ENCODE measurements around the gene CA6. TPM values are rescaled to one million over a fixed set of nuclear protein-coding genes. Genes with fewer than 3 reads are reported as not detected.
"Not testable (repeated sequence)": the region's sequence is repeated elsewhere in the genome, so short reads cannot be mapped to it uniquely, and the experiment has no call there.

The CA6 gene
- not detected for polyA plus RNA-seq (2012; ENCODE audit: low read depth, missing spikeins)

DNA sequence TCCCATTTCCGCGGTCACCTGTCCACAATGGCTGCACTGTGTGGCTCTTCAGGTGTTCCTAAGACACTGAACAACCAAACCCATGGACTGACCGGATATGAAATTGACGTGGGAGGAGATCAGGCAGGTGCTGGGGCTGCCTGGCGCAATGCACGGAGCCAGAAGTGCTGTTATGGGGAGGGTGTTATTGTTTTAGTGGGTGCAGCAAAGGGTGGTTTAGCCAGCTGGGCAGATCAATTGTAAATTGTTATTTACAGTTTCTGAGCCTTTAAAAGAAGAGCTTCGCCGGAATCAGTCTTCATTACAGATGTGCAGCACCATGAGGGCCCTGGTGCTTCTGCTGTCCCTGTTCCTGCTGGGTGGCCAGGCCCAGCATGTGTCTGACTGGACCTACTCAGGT lies at the start of gene CA6:
TSS of gene CA6 (plus strand) at position 301 of the 400 bp plus-strand sequence. CDS start at position 320, 19 bp downstream.
- TF ChIP-seq PAX5 (IDR thresholded peaks at IDR 0.05; ENCODE audit: insufficient read depth, low read length, severe bottlenecking) (no peak), TAF1 (IDR thresholded peaks at IDR 0.05; ENCODE audit: low read depth, low read length) (no peak), POLR2A (IDR thresholded peaks at IDR 0.05; ENCODE audit: low read depth, low read length) (no peak), SPI1 (IDR thresholded peaks at IDR 0.05; ENCODE audit: low read depth, low read length) (no peak), POLR2AphosphoS5 (IDR thresholded peaks at IDR 0.05; ENCODE audit: low read depth, low read length) (no peak)
- DNase-seq (ENCODE audit: insufficient read length, low spot score) (no peak), FAIRE-seq (no peak)

DNA sequence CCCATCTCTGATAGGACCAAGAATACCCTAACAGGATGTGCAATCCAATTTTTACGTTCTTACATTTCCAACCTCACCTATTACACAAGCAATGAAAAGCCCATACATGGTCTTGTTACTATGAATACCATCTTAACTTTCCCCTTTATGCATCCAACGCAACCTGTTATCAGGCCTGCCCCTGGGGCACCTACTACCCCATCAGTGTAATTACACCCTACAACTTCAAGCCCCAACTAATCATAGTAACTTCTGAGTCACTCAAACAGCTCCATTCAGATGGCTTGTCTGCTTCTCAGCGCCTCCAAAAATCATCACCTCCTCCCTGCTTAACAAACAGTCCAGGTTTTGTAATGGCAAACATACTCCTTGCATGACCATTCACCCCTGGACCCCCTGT lies 48.9 kb upstream of the CA6 start:
- not testable (repeated sequence) for FAIRE-seq

DNA sequence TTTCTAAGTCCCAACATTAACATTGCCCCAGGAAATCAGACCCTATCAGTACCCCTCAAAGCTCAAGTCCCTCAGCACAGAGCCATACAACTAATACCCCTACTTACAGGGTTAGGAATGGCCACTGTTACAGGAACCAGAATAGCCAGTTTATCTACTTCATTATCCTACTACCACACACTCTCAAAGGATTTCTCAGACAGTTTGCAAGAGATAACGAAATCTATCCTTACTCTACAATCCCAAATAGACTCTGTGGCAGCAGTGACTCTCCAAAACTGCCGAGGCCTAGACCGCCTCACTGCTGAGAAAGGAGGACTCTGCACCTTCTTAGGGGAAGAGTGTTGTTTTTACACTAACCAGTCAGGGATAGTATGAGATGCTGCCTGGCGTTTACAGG lies 48.2 kb upstream of the CA6 start:
- not testable (repeated sequence) for FAIRE-seq; DNase-seq (ENCODE audit: insufficient read length, low spot score)

More for the DNA sequence above, 48.9 kb upstream of the CA6 start:
- not testable (repeated sequence) for DNase-seq (ENCODE audit: insufficient read length, low spot score)

DNA sequence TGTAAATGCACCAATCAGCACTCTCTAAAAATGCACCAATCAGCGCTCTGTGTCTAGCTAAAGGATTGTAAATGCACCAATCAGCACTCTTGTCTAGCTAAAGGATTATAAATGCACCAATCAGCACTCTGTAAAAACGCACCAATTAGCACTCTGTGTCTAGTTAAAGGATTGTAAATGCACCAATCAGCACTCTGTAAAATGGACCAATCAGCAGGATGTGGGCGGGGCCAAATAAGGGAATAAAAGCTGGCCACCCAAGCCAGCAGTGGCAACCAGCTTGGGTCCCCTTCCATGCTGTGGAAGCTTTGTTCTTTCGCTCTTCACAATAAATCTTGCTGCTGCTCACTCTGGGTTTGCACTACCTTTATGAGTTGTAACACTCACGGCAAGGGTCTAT lies 47.2 kb upstream of the CA6 start:
- FAIRE-seq; DNase-seq (ENCODE audit: insufficient read length, low spot score): not testable (repeated sequence)

DNA sequence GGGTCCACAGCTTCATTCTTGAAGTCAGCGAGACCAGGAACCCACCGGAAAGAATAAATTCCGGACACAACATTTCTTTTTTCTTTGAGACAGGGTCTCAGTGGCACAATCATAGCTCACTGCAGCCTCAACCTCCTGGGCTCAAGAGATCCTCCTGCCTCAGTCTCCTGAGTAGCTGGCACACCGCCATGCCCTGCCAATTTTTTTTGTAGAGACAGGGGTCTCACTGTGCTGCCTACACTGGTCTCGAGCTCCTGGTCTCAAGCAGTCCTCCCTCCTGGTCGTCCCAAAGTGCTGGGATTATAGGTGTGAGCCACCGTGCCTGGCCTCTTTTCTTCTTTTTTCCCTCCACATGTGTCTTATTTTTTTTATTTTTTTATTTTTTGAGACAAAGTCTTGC lies 46.6 kb upstream of the CA6 start:
- TF ChIP-seq POU2F2 (IDR thresholded peaks at IDR 0.05; ENCODE audit: low read depth, low read length) (no peak), PAX5 (IDR thresholded peaks at IDR 0.05; ENCODE audit: insufficient read depth, low read length, severe bottlenecking) (no peak), TAF1 (IDR thresholded peaks at IDR 0.05; ENCODE audit: low read depth, low read length) (no peak), POLR2A (IDR thresholded peaks at IDR 0.05; ENCODE audit: low read depth, low read length) (no peak), SPI1 (IDR thresholded peaks at IDR 0.05; ENCODE audit: low read depth, low read length) (no peak), POLR2AphosphoS5 (IDR thresholded peaks at IDR 0.05; ENCODE audit: low read depth, low read length) (no peak)
- DNase-seq (ENCODE audit: insufficient read length, low spot score) = no peak
- FAIRE-seq = no peak

DNA sequence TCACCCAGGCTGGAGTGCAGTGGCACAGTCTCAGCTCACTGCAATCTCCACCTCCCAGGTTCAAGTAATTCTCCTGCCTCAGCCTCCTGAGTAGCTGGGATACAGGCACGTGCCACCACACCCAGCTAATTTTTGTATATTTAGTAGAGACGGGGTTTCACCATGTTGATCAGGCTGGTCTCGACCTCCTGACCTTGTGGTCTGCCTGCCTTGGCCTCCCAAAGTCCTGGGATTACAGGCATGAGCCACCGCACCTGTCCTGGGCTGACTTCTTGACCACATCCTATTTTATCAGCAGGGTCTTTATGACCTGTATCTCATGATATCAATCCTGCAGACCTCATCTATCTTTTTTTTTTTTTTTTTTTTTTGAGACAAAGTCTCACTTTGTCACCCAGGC lies 45.0 kb upstream of the CA6 start:
- DNase-seq (ENCODE audit: insufficient read length, low spot score); FAIRE-seq: not testable (repeated sequence)

DNA sequence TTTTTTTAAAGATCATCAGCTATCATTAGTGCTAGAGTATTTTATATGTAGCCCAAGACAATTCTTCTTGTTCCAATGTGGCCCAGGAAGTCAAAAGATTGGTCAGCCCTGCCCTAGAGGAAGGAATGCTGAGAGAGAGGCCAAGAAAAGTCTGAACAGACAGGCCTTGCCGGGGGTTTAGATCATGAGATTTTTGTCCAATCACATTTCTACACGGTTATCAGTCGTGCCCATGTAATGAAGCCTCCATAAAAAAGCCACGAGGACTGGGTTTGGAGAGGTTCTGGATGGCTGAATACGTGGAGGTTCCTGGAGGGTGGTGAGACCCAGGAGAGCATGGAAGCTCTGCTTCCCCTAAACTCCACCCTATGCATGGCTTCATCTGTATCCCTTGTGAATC lies 42.9 kb upstream of the CA6 start:
- no peak for TF ChIP-seq POU2F2 (IDR thresholded peaks at IDR 0.05; ENCODE audit: low read depth, low read length)
- TF ChIP-seq SPI1 (IDR thresholded peaks at IDR 0.05; ENCODE audit: low read depth, low read length) = no peak
- TF ChIP-seq POLR2A (IDR thresholded peaks at IDR 0.05; ENCODE audit: low read depth, low read length) = no peak
- no peak for TF ChIP-seq TAF1 (IDR thresholded peaks at IDR 0.05; ENCODE audit: low read depth, low read length)
- no peak for TF ChIP-seq POLR2AphosphoS5 (IDR thresholded peaks at IDR 0.05; ENCODE audit: low read depth, low read length)
- no peak for TF ChIP-seq PAX5 (IDR thresholded peaks at IDR 0.05; ENCODE audit: insufficient read depth, low read length, severe bottlenecking)
- DNase-seq (ENCODE audit: insufficient read length, low spot score) (no peak), FAIRE-seq (no peak)

DNA sequence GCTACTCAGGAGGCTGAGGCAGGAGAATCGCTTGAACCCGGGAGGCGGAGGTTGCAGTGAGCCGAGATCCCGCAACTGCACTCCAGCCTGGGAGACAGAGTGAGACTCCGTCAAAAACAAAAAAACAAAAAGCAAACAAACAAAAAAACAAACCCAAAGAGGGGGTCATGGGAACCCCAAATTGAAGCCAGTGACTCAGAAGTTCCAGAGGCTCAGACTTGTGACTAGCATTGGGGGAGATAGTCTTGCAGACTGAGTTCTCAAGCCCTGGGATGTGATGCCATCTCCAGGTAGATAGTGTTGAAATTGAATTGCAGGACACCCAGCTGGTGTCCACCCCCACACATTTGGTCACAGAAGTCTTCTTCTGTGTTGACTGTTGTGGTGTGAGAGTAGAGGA lies 42.3 kb upstream of the CA6 start:
- TF ChIP-seq TAF1 (IDR thresholded peaks at IDR 0.05; ENCODE audit: low read depth, low read length) = no peak
- no peak for TF ChIP-seq POU2F2 (IDR thresholded peaks at IDR 0.05; ENCODE audit: low read depth, low read length)
- TF ChIP-seq POLR2A (IDR thresholded peaks at IDR 0.05; ENCODE audit: low read depth, low read length) = no peak
- no peak for TF ChIP-seq POLR2AphosphoS5 (IDR thresholded peaks at IDR 0.05; ENCODE audit: low read depth, low read length)
- no peak for TF ChIP-seq PAX5 (IDR thresholded peaks at IDR 0.05; ENCODE audit: insufficient read depth, low read length, severe bottlenecking)
- no peak for TF ChIP-seq SPI1 (IDR thresholded peaks at IDR 0.05; ENCODE audit: low read depth, low read length)
- DNase-seq (ENCODE audit: insufficient read length, low spot score) (no peak), FAIRE-seq (no peak)

DNA sequence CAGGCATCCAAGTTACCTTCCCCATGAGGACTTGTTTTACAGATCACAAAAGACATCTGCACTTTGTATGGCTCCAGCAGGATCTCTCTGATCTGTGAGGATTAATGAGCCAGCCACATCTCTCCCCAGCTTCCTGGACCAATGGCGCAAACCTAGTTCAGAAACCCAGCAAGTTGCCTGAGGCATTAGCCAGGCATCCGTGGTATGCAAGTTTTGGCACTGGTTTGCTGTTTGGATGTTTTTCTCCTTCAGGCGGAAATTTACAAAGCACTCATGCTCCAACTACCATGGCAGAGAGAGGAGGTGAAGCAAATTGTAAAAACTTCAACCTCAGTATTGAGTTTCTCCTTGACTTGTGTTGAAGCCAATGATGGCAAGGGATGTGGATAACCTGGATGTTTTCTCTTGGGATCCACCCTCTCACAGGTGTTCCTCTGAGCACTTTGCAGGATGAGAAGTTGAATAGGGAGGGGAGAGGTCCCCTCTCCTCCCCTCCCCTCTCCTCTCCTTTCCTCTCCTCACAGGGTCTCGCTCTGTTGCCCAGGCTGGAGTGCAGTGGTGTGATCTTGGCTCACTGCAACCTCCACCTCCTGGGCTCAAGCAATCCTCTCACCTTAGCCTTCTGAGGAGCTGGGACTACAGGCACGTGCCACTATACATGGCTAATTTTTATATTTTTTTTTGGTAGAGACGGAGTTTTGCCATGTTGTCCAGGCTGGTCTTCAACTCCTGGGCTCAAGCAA lies 41.6 kb upstream of the CA6 start:
- no peak for TF ChIP-seq POU2F2 (IDR thresholded peaks at IDR 0.05; ENCODE audit: low read depth, low read length)
- TF ChIP-seq POLR2A (IDR thresholded peaks at IDR 0.05; ENCODE audit: low read depth, low read length) = no peak
- no peak for TF ChIP-seq TAF1 (IDR thresholded peaks at IDR 0.05; ENCODE audit: low read depth, low read length)
- TF ChIP-seq POLR2AphosphoS5 (IDR thresholded peaks at IDR 0.05; ENCODE audit: low read depth, low read length) = no peak
- TF ChIP-seq PAX5 (IDR thresholded peaks at IDR 0.05; ENCODE audit: insufficient read depth, low read length, severe bottlenecking) = no peak
- no peak for TF ChIP-seq SPI1 (IDR thresholded peaks at IDR 0.05; ENCODE audit: low read depth, low read length)
- no peak for FAIRE-seq
- no peak for DNase-seq (ENCODE audit: insufficient read length, low spot score)

DNA sequence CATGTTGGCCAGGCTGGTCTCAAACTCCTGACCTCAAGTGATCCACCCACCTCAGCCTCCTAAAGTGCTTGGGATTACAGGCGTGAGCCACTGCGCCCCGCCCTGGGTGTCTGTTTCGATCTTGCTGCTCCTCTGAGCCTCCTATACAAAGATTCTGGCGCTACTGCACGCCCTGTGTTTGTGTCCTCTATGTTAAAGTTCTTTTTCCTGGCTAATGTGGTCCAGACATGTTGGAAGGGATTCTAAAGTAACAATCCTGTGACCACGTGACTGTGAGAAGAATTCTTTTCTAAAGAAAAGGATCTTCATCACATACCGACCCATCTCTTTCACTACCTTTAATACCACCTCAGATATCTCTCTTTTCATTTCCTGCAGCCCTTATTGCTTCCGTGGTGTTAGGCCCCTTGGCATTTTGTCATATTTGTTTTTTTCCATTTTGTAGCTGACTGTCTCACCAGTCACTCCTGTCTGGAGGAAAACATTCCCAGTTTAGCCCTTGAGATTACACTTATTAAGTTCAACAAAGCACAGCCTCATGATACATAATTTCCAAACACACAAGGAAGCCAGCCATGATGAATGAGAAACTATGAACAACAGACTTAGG lies 40.0 kb upstream of the CA6 start:
- TF ChIP-seq PAX5 (IDR thresholded peaks at IDR 0.05; ENCODE audit: insufficient read depth, low read length, severe bottlenecking) (no peak), POLR2A (IDR thresholded peaks at IDR 0.05; ENCODE audit: low read depth, low read length) (no peak), POU2F2 (IDR thresholded peaks at IDR 0.05; ENCODE audit: low read depth, low read length) (no peak), POLR2AphosphoS5 (IDR thresholded peaks at IDR 0.05; ENCODE audit: low read depth, low read length) (no peak), SPI1 (IDR thresholded peaks at IDR 0.05; ENCODE audit: low read depth, low read length) (no peak), TAF1 (IDR thresholded peaks at IDR 0.05; ENCODE audit: low read depth, low read length) (no peak)
- FAIRE-seq = no peak

More for the DNA sequence above, 40.0 kb upstream of the CA6 start:
- no peak for DNase-seq (ENCODE audit: insufficient read length, low spot score)
